ENCODE results near the gene RAPGEF1. TPM values are rescaled to one million over a fixed set of nuclear protein-coding genes. Genes with fewer than 3 reads are reported as not detected.

RAPGEF1 gene
- total RNA-seq, 1 experiment from 2014 or later, result 61.5 TPM

- no peak overlapping the region for H3K27ac ChIP-seq (ENCODE audit: low read depth, low read length, poor library complexity, severe bottlenecking)
- intact Hi-C loops (cut with micrococcal nuclease; ENCODE audit: unreplicated experiment), result no loop called here
- DNase-seq (ENCODE audit: low spot score), result no peak
- no TSS peak for BruUV-seq (replicated peaks)
- H3K9me3 ChIP-seq (ENCODE audit: low read depth, low read length, poor library complexity, severe bottlenecking), result no peaks in the 10 kb centered on the region
- no peak overlapping the region for H3K4me3 ChIP-seq (ENCODE audit: low read depth, low read length, poor library complexity, severe bottlenecking)
- POLR2A ChIA-PET (ENCODE audit: low non-redundant PET), result no interaction called here
- CTCF ChIA-PET, result no interaction called here
- H3K27me3 ChIP-seq (replicated peaks; ENCODE audit: insufficient read depth, low read depth, low read length, poor library complexity), result peaks cover 44% of the 10 kb centered on the region
- TF ChIP-seq EZH2 (IDR thresholded peaks at IDR 0.05; ENCODE audit: borderline replicate concordance, low read depth, low read length, poor library complexity, severe bottlenecking), result no peak
- no peak for TF ChIP-seq CTCF (conservative IDR thresholded peaks at IDR 0.05; ENCODE audit: low read depth, low read length)
- H3K4me1 ChIP-seq (ENCODE audit: insufficient read depth, low read length, poor library complexity, severe bottlenecking), result no peaks in the 10 kb centered on the region
- H3K36me3 ChIP-seq (ENCODE audit: insufficient read depth, low read length, poor library complexity, severe bottlenecking), result no peaks in the 10 kb centered on the region
Observed at GRCh38 chr9:131772940-131773339, 33.1 kb upstream of the RAPGEF1 start.

- BruUV-seq (replicated peaks), result no TSS peak
- no peak overlapping the region for H3K27ac ChIP-seq (ENCODE audit: low read depth, low read length, poor library complexity, severe bottlenecking)
- H3K36me3 ChIP-seq (ENCODE audit: insufficient read depth, low read length, poor library complexity, severe bottlenecking), result no peaks in the 10 kb centered on the region
- CTCF ChIA-PET, result no interaction called here
- H3K4me1 ChIP-seq (ENCODE audit: insufficient read depth, low read length, poor library complexity, severe bottlenecking), result no peaks in the 10 kb centered on the region
- TF ChIP-seq CTCF (conservative IDR thresholded peaks at IDR 0.05; ENCODE audit: low read depth, low read length), result no peak
- TF ChIP-seq EZH2 (IDR thresholded peaks at IDR 0.05; ENCODE audit: borderline replicate concordance, low read depth, low read length, poor library complexity, severe bottlenecking), result no peak
- POLR2A ChIA-PET (ENCODE audit: low non-redundant PET), result no interaction called here
- intact Hi-C loops (cut with micrococcal nuclease; ENCODE audit: unreplicated experiment), result no loop called here
- H3K27me3 ChIP-seq (replicated peaks; ENCODE audit: insufficient read depth, low read depth, low read length, poor library complexity), result peaks cover 44% of the 10 kb centered on the region
- DNase-seq (ENCODE audit: low spot score), result no peak
- H3K9me3 ChIP-seq (ENCODE audit: low read depth, low read length, poor library complexity, severe bottlenecking), result no peaks in the 10 kb centered on the region
- no peak overlapping the region for H3K4me3 ChIP-seq (ENCODE audit: low read depth, low read length, poor library complexity, severe bottlenecking)
Observed at GRCh38 chr9:131771646-131772045, 31.8 kb upstream of the RAPGEF1 start.

GRCh38 chr9:131769361-131769760 is 29.5 kb upstream of the RAPGEF1 start:
- BruUV-seq (replicated peaks), result no TSS peak

More at GRCh38 chr9:131769361-131769760, 29.5 kb upstream of the RAPGEF1 start:
- POLR2A ChIA-PET (ENCODE audit: low non-redundant PET), result no interaction called here
- TF ChIP-seq CTCF (conservative IDR thresholded peaks at IDR 0.05; ENCODE audit: low read depth, low read length) (no peak), EZH2 (IDR thresholded peaks at IDR 0.05; ENCODE audit: borderline replicate concordance, low read depth, low read length, poor library complexity, severe bottlenecking) (no peak)
- no peak for DNase-seq (ENCODE audit: low spot score)
- no peak overlapping the region for H3K4me3 ChIP-seq (ENCODE audit: low read depth, low read length, poor library complexity, severe bottlenecking)
- CTCF ChIA-PET, result interaction anchor here (0.7 kb wide), 1 partner anchor 362 kb away, joined by 4 read pairs; no protein-coding TSS in a partner anchor
- H3K4me1 ChIP-seq (ENCODE audit: insufficient read depth, low read length, poor library complexity, severe bottlenecking), result no peaks in the 10 kb centered on the region
- intact Hi-C loops (cut with micrococcal nuclease; ENCODE audit: unreplicated experiment), result no loop called here
- no peaks in the 10 kb centered on the region for H3K36me3 ChIP-seq (ENCODE audit: insufficient read depth, low read length, poor library complexity, severe bottlenecking)
- peaks cover 64% of the 10 kb centered on the region for H3K27me3 ChIP-seq (replicated peaks; ENCODE audit: insufficient read depth, low read depth, low read length, poor library complexity)
- no peaks in the 10 kb centered on the region for H3K9me3 ChIP-seq (ENCODE audit: low read depth, low read length, poor library complexity, severe bottlenecking)
- H3K27ac ChIP-seq (ENCODE audit: low read depth, low read length, poor library complexity, severe bottlenecking), result no peak overlapping the region

All from A673 (cell line).